GM23338 (cell line): ENCODE results near the gene BRI3BP.

Experiments used
- CREB1 ChIP-seq: fragments of 250-450 bp; sonication (Bioruptor Pico); IDR thresholded peaks from 2 replicates; pipeline ENCODE4 v1.5.0; 2020; ENCODE audit warnings: low read depth, mild to moderate bottlenecking, moderate library complexity
- CTCF ChIP-seq, 2 experiments: fragments of 200-600 bp in 1 of 2; sonication (generic) in 1 of 2; conservative IDR thresholded peaks; 2 replicates each; pipeline versions ENCODE4 v1.5.1 to v1.6.1; 2016 to 2017; ENCODE audit warnings: antibody characterized with exemption in 2 of 2, low read depth in 2 of 2, mild to moderate bottlenecking in 2 of 2, moderate library complexity in 1 of 2
- ETS1 ChIP-seq: IDR thresholded peaks from 2 replicates; pipeline ENCODE4 v1.6.1; 2016; ENCODE audit warnings: antibody characterized with exemption
- EZH2 ChIP-seq: fragments of 200-600 bp; sonication (generic); IDR thresholded peaks from one replicate; pipeline ENCODE4 v1.8.0; 2017; ENCODE audit warnings: antibody characterized with exemption, mild to moderate bottlenecking, low read depth; ENCODE audit not compliant: unreplicated experiment
- JUNB ChIP-seq: IDR thresholded peaks from one replicate; pipeline ENCODE4 v1.6.1; 2016; ENCODE audit warnings: antibody characterized with exemption; ENCODE audit not compliant: unreplicated experiment
- NANOG ChIP-seq: IDR thresholded peaks from 2 replicates; pipeline ENCODE4 v1.6.1; 2016; ENCODE audit warnings: antibody characterized with exemption, borderline replicate concordance
- POLR2AphosphoS5 ChIP-seq: IDR thresholded peaks from 2 replicates; pipeline ENCODE4 v1.6.1; 2016; ENCODE audit warnings: antibody characterized with exemption, low read depth
- ZNF114 ChIP-seq: fragments of 250-450 bp; sonication (Bioruptor Pico); IDR thresholded peaks from 2 replicates; pipeline ENCODE4 v1.5.0; 2020; ENCODE audit warnings: mild to moderate bottlenecking, moderate library complexity
- ZNF331 ChIP-seq: fragments of 250-450 bp; sonication (Bioruptor Pico); IDR thresholded peaks from 2 replicates; pipeline ENCODE4 v1.5.0; 2020; ENCODE audit warnings: low read depth, mild to moderate bottlenecking, moderate library complexity

- TF ChIP-seq CTCF (conservative IDR thresholded peaks at IDR 0.05; ENCODE audit: low read depth in 2 of 2) (no peak), POLR2AphosphoS5 (no peak), EZH2 (no peak), ZNF114 (CRISPR knock-in tag) (no peak), ETS1 (no peak), ZNF331 (no peak), NANOG (no peak), JUNB (no peak), CREB1 (CRISPR knock-in tag) (no peak)
Observed at GRCh38 chr12:125017801-125018200, 24.4 kb downstream of the BRI3BP start.
